WTC11 (cell line): ENCODE measurements around the gene NDUFA13.
"Not testable (repeated sequence)": the region's sequence is repeated elsewhere in the genome, so short reads cannot be mapped to it uniquely, and the experiment has no call there.

Experiments
- CTCF ChIP-seq: fragments of 200-600 bp; IDR thresholded peaks from 2 replicates; pipeline ENCODE4 v1.8.0; 2022; ENCODE audit warnings: antibody characterized with exemption
- ESRRA ChIP-seq: sonication (generic); formaldehyde crosslinking; IDR thresholded peaks from 2 replicates; pipeline ENCODE4 v1.8.1; 2022; ENCODE audit warnings: mild to moderate bottlenecking, missing genetic modification reagents, borderline replicate concordance
- TF ChIP-seq, protein P1 (sequence below): sonication (generic); formaldehyde crosslinking; IDR thresholded peaks from 2 replicates; pipeline ENCODE4 v1.8.1; 2023; ENCODE audit warnings: mild to moderate bottlenecking, missing genetic modification reagents, moderate library complexity
- TF ChIP-seq, protein P2 (sequence below): sonication (generic); formaldehyde crosslinking; IDR thresholded peaks from 2 replicates; pipeline ENCODE4 v1.8.0; 2022; ENCODE audit warnings: mild to moderate bottlenecking, missing genetic modification reagents
- TF ChIP-seq, protein P3 (sequence below): sonication (generic); formaldehyde crosslinking; IDR thresholded peaks from 2 replicates; pipeline ENCODE4 v1.8.0; 2022; ENCODE audit warnings: mild to moderate bottlenecking, missing genetic modification reagents

- TF ChIP-seq CTCF; ESRRA (CRISPR knock-in tag): not testable (repeated sequence)
- TF ChIP-seq, protein P1, sequence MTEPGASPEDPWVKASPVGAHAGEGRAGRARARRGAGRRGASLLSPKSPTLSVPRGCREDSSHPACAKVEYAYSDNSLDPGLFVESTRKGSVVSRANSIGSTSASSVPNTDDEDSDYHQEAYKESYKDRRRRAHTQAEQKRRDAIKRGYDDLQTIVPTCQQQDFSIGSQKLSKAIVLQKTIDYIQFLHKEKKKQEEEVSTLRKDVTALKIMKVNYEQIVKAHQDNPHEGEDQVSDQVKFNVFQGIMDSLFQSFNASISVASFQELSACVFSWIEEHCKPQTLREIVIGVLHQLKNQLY (CRISPR knock-in tag), result not testable (repeated sequence)
- TF ChIP-seq, protein P2, sequence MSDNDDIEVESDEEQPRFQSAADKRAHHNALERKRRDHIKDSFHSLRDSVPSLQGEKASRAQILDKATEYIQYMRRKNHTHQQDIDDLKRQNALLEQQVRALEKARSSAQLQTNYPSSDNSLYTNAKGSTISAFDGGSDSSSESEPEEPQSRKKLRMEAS (CRISPR knock-in tag), result not testable (repeated sequence)
- TF ChIP-seq, protein P3, sequence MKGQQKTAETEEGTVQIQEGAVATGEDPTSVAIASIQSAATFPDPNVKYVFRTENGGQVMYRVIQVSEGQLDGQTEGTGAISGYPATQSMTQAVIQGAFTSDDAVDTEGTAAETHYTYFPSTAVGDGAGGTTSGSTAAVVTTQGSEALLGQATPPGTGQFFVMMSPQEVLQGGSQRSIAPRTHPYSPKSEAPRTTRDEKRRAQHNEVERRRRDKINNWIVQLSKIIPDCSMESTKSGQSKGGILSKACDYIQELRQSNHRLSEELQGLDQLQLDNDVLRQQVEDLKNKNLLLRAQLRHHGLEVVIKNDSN, result not testable (repeated sequence)
Measured at GRCh38 chr19:19472106-19472505, 43.9 kb upstream of the NDUFA13 start.
